H1 (cell line): ENCODE measurements around the gene THSD1. TPM values are rescaled to one million over a fixed set of nuclear protein-coding genes. Genes with fewer than 3 reads are reported as not detected.

Experiments used
- CTCF ChIA-PET: fragments of 300-600 bp; sonication (Branson Sonifier 250); formaldehyde crosslinking; loops from one replicate; lab custom pipeline; 2021; ENCODE audit not compliant: partially characterized antibody; lab: Charles Lee
- POLR2A ChIA-PET: fragments of 300-600 bp; sonication (Branson Sonifier 250); formaldehyde crosslinking; loops from one replicate; lab custom pipeline; 2021; ENCODE audit warnings: inconsistent platforms; ENCODE audit not compliant: partially characterized antibody; lab: Charles Lee
- DNase-seq, 2 experiments: peaks; one replicate each; pipeline versions ENCODE4 v3.0.0 to v3.0.0-alpha.2; 2010 to 2022; ENCODE audit warnings: low spot score in 2 of 2, low read depth in 1 of 2, mixed read lengths in 1 of 2
- FAIRE-seq: peaks from 2 replicates; lab custom pipeline; 2011; peaks lifted over from hg19 to GRCh38; lab: Jason Lieb, UNC
- H2AFZ ChIP-seq: 2 replicates; pipeline ENCODE4 v1.8.1; 2012; ENCODE audit warnings: low read length, inconsistent platforms
- H2AK5ac ChIP-seq: 2 replicates; pipeline ENCODE4 v1.6.1; 2013; ENCODE audit warnings: low read depth, low read length
- H2BK120ac ChIP-seq: replicated peaks from 2 replicates; pipeline ENCODE3; 2013; ENCODE audit warnings: low read depth, low read length, inconsistent platforms
- H2BK12ac ChIP-seq: 2 replicates; pipeline ENCODE4 v1.6.1; 2013; ENCODE audit warnings: low read depth, low read length
- H2BK15ac ChIP-seq: 2 replicates; pipeline ENCODE4 v1.6.1; 2013; ENCODE audit warnings: low read length
- H2BK20ac ChIP-seq: 2 replicates; pipeline ENCODE4 v1.6.1; 2013; ENCODE audit warnings: low read length
- H2BK5ac ChIP-seq: 2 replicates; pipeline ENCODE4 v1.6.1; 2013; ENCODE audit warnings: low read depth, low read length
- H3K14ac ChIP-seq: 2 replicates; pipeline ENCODE4 v1.6.1; 2013; ENCODE audit warnings: inconsistent platforms; ENCODE audit not compliant: insufficient read length
- H3K18ac ChIP-seq: 2 replicates; pipeline ENCODE4 v1.6.1; 2013; ENCODE audit warnings: low read length; ENCODE audit errors: extremely low read depth
- H3K23ac ChIP-seq: 2 replicates; pipeline ENCODE4 v1.6.1; 2013; ENCODE audit warnings: inconsistent platforms; ENCODE audit not compliant: insufficient read length
- H3K23me2 ChIP-seq: 2 replicates; pipeline ENCODE4 v1.6.1; 2013; ENCODE audit warnings: low read depth, low read length
- H3K27ac ChIP-seq: 2 replicates; pipeline ENCODE4 v1.6.1; 2011; ENCODE audit warnings: low read depth, low read length, inconsistent platforms
- H3K27me3 ChIP-seq, 4 experiments: replicated peaks in 1 of 4; 1 replicate in 1 of 4; 2 replicates in 3 of 4; pipeline versions ENCODE4 v1.6.1 to v1.8.1; 2011 to 2013; ENCODE audit warnings: low read length in 3 of 4, mild to moderate bottlenecking in 3 of 4, inconsistent platforms in 2 of 4, mixed read lengths in 2 of 4, moderate library complexity in 1 of 4; ENCODE audit not compliant: control insufficient read depth in 3 of 4, insufficient read depth in 3 of 4; ENCODE audit errors: extremely low read depth in 1 of 4
- H3K36me3 ChIP-seq, 4 experiments: 2 replicates each; pipeline versions ENCODE4 v1.6.1 to v1.8.1; 2011 to 2013; ENCODE audit warnings: mild to moderate bottlenecking in 4 of 4, low read length in 3 of 4, moderate library complexity in 2 of 4, control low read depth in 1 of 4, inconsistent platforms in 1 of 4; ENCODE audit not compliant: insufficient read depth in 4 of 4, control insufficient read depth in 2 of 4
- H3K4ac ChIP-seq: replicated peaks from 2 replicates; pipeline ENCODE3; 2013; ENCODE audit warnings: low read length, low read depth, mixed read lengths, inconsistent platforms; ENCODE audit not compliant: insufficient read length
- H3K4me1 ChIP-seq, 4 experiments: replicated peaks in 1 of 4; 1 replicate in 1 of 4; 2 replicates in 3 of 4; pipeline versions ENCODE4 v1.6.1 to v1.8.1; 2011 to 2013; ENCODE audit warnings: low read length in 3 of 4, inconsistent platforms in 2 of 4, mixed read lengths in 1 of 4; ENCODE audit not compliant: insufficient read depth in 4 of 4, control insufficient read depth in 3 of 4
- H3K4me2 ChIP-seq, 2 experiments: 2 replicates each; pipeline versions ENCODE4 v1.6.1 to v1.8.1; 2011 to 2013; ENCODE audit warnings: low read depth in 2 of 2, low read length in 2 of 2, control low read depth in 1 of 2, inconsistent platforms in 1 of 2, mild to moderate bottlenecking in 1 of 2; ENCODE audit not compliant: insufficient read depth in 1 of 2
- H3K4me3 ChIP-seq, 4 experiments: fragments of 200-600, 300-600 bp in 1 of 4; sonication (generic), shearing (Covaris generic), sonication (Bioruptor Twin) in 1 of 4; 2 replicates each; pipeline versions ENCODE4 v1.5.1 to v1.8.1; 2011 to 2016; ENCODE audit warnings: low read length in 4 of 4, low read depth in 3 of 4, control low read depth in 2 of 4, inconsistent platforms in 2 of 4, mild to moderate bottlenecking in 2 of 4, mixed read lengths in 1 of 4, moderate library complexity in 1 of 4; ENCODE audit not compliant: insufficient read depth in 2 of 4; ENCODE audit errors: extremely low read depth in 1 of 4
- H3K56ac ChIP-seq: replicated peaks from 2 replicates; pipeline ENCODE3; 2013; ENCODE audit warnings: low read depth, mild to moderate bottlenecking, mixed read lengths, low read length, inconsistent platforms; ENCODE audit not compliant: insufficient read length
- H3K79me1 ChIP-seq: 2 replicates; pipeline ENCODE4 v1.6.1; 2013; ENCODE audit warnings: low read depth, low read length, control low read depth
- H3K79me2 ChIP-seq, 2 experiments: 2 replicates each; pipeline versions ENCODE4 v1.6.1 to v1.8.1; 2012 to 2013; ENCODE audit warnings: low read length in 2 of 2, mild to moderate bottlenecking in 2 of 2, inconsistent platforms in 1 of 2; ENCODE audit not compliant: insufficient read depth in 2 of 2, control insufficient read depth in 1 of 2
- H3K9ac ChIP-seq, 4 experiments: replicated peaks in 1 of 4; 1 replicate in 1 of 4; 2 replicates in 3 of 4; pipeline versions ENCODE4 v1.6.1 to v1.8.1; 2011 to 2013; ENCODE audit warnings: low read depth in 3 of 4, low read length in 3 of 4, control low read depth in 2 of 4, mild to moderate bottlenecking in 2 of 4, moderate library complexity in 2 of 4, inconsistent platforms in 1 of 4; ENCODE audit errors: extremely low read depth in 1 of 4
- H3K9me3 ChIP-seq, 2 experiments: 2 replicates each; pipeline versions ENCODE4 v1.6.1 to v1.8.1; 2012 to 2013; ENCODE audit warnings: mild to moderate bottlenecking in 2 of 2, moderate library complexity in 2 of 2, control low read depth in 1 of 2, inconsistent platforms in 1 of 2, low read depth in 1 of 2, low read length in 1 of 2, mixed read lengths in 1 of 2; ENCODE audit not compliant: insufficient read depth in 2 of 2
- H4K20me1 ChIP-seq, 2 experiments: replicated peaks in 1 of 2; 2 replicates each; pipeline versions ENCODE3 to v1.8.1; 2011 to 2013; ENCODE audit warnings: inconsistent platforms in 2 of 2, low read length in 2 of 2, mild to moderate bottlenecking in 1 of 2; ENCODE audit not compliant: insufficient read depth in 2 of 2, control insufficient read depth in 1 of 2
- H4K5ac ChIP-seq: 2 replicates; pipeline ENCODE4 v1.6.1; 2013; ENCODE audit warnings: low read length, low read depth, mixed read lengths, inconsistent platforms; ENCODE audit not compliant: insufficient read length
- H4K8ac ChIP-seq: 2 replicates; pipeline ENCODE4 v1.8.0; 2013; ENCODE audit warnings: mild to moderate bottlenecking, moderate library complexity, low read length, inconsistent platforms; ENCODE audit not compliant: insufficient read depth; ENCODE audit errors: extremely low read depth
- H4K91ac ChIP-seq: replicated peaks from 2 replicates; pipeline ENCODE3; 2013; ENCODE audit warnings: low read length, mixed read lengths, inconsistent platforms; ENCODE audit not compliant: insufficient read length
- BCL11A ChIP-seq, 2 experiments: IDR thresholded peaks; one replicate each; pipeline ENCODE4 v1.6.1; 2011; ENCODE audit warnings: low read depth in 2 of 2, low read length in 2 of 2, mild to moderate bottlenecking in 2 of 2
- CHD1 ChIP-seq: IDR thresholded peaks from 2 replicates; pipeline ENCODE4 v1.6.1; 2012; ENCODE audit warnings: low read depth, low read length, improper control_type of control experiment
- CTBP2 ChIP-seq: IDR thresholded peaks from 2 replicates; pipeline ENCODE4 v1.7.0; 2011; ENCODE audit warnings: borderline replicate concordance, mild to moderate bottlenecking, moderate library complexity, mixed read lengths, low read length; ENCODE audit not compliant: insufficient read depth, insufficient read length
- EGR1 ChIP-seq: IDR thresholded peaks from 2 replicates; pipeline ENCODE4 v1.6.1; 2011; ENCODE audit warnings: low read depth, low read length, borderline replicate concordance
- GABPA ChIP-seq: IDR thresholded peaks from 2 replicates; pipeline ENCODE4 v1.6.1; 2011; ENCODE audit warnings: mild to moderate bottlenecking, low read length, moderate library complexity, borderline replicate concordance; ENCODE audit not compliant: insufficient read depth
- HDAC2 ChIP-seq, 2 experiments: fragments of 300-600 bp in 1 of 2; sonication (generic) in 1 of 2; IDR thresholded peaks; 2 replicates each; pipeline ENCODE4 v1.6.1; 2011 to 2012; ENCODE audit warnings: low read depth in 2 of 2, low read length in 2 of 2, mild to moderate bottlenecking in 2 of 2, moderate library complexity in 2 of 2, borderline replicate concordance in 1 of 2, inconsistent platforms in 1 of 2
- HDAC6 ChIP-seq: IDR thresholded peaks from one replicate; pipeline ENCODE4 v1.7.1; 2012; ENCODE audit warnings: low read depth, mild to moderate bottlenecking, inconsistent platforms, low read length, moderate library complexity
- JUND ChIP-seq: IDR thresholded peaks from 2 replicates; pipeline ENCODE4 v1.6.1; 2011; ENCODE audit warnings: mild to moderate bottlenecking, improper control_type of control experiment, low read length
- MAX ChIP-seq: IDR thresholded peaks from 2 replicates; pipeline ENCODE4 v1.6.1; 2012; ENCODE audit warnings: inconsistent platforms
- NANOG ChIP-seq: IDR thresholded peaks from 2 replicates; pipeline ENCODE4 v1.6.1; 2011; ENCODE audit warnings: low read length, low read depth, mild to moderate bottlenecking, inconsistent platforms; ENCODE audit not compliant: insufficient read depth, poor library complexity, severe bottlenecking
- POLR2A ChIP-seq, 2 experiments: IDR thresholded peaks; 1 replicate in 1 of 2; 2 replicates in 1 of 2; pipeline ENCODE4 v1.6.1; 2011; ENCODE audit warnings: low read depth in 2 of 2, low read length in 2 of 2, mild to moderate bottlenecking in 2 of 2; ENCODE audit errors: control extremely low read depth in 1 of 2
- POLR2AphosphoS5 ChIP-seq: IDR thresholded peaks from 2 replicates; pipeline ENCODE4 v1.6.1; 2011; ENCODE audit warnings: low read depth, low read length
- RFX5 ChIP-seq: IDR thresholded peaks from 2 replicates; pipeline ENCODE4 v1.6.1; 2011; ENCODE audit warnings: low read depth, low read length, improper control_type of control experiment, borderline replicate concordance
- TBP ChIP-seq: IDR thresholded peaks from 2 replicates; pipeline ENCODE4 v1.6.1; 2011; ENCODE audit warnings: low read depth, low read length, improper control_type of control experiment
- TCF12 ChIP-seq: IDR thresholded peaks from 2 replicates; pipeline ENCODE4 v1.6.1; 2011; ENCODE audit warnings: low read depth, mild to moderate bottlenecking, low read length
- WGBS, 2 experiments: shearing (Covaris generic) in 1 of 2; methylation state at CpG; one replicate each; pipeline versions ENCODE4 v1.1.6 to v1.1.7; 2013 to 2015; ENCODE audit warnings: low lambda C conversion rate in 2 of 2, mixed read lengths in 2 of 2, inconsistent platforms in 1 of 2, low coverage in 1 of 2, missing lambda C conversion rate in 1 of 2; ENCODE audit not compliant: insufficient replicate concordance in 2 of 2, insufficient coverage in 1 of 2, insufficient read length in 1 of 2; ENCODE audit errors: extremely low coverage in 1 of 2, missing lambda C conversion rate in 1 of 2; 5-methylcytosine and 5-hydroxymethylcytosine counted together
- polyA plus RNA-seq, 7 experiments: library from polyadenylated mRNA; depleted of rRNA in 3 of 7; stranded (reverse) in 5 of 7; unstranded in 2 of 7; fragments of >200 nt in 5 of 7; fragments of 200-250 nt in 2 of 7; gene quantifications; 1 replicate in 5 of 7; 2 replicates in 1 of 7; 4 replicates in 1 of 7; pipeline versions ENCODE4 v1.2.1 to v1.2.3, GENCODE V29; 2011 to 2013; ENCODE audit warnings: missing spikeins in 2 of 7, mixed read lengths in 2 of 7
- total RNA-seq: library from RNA; stranded (reverse); fragmentation: NEBNext Ultra II Directional; extraction: Animal tissue kit (Norgen Biotek cat#: 25700); gene quantifications from 2 replicates; pipeline ENCODE4 v1.2.1, GENCODE V29; 2021

THSD1 gene
- total and polyA plus RNA-seq, 2 of the 8 experiments (the other 6 are each of a cell fraction or from before 2014, with no cell fraction given): 0.17 to 0.35 TPM

DNA sequence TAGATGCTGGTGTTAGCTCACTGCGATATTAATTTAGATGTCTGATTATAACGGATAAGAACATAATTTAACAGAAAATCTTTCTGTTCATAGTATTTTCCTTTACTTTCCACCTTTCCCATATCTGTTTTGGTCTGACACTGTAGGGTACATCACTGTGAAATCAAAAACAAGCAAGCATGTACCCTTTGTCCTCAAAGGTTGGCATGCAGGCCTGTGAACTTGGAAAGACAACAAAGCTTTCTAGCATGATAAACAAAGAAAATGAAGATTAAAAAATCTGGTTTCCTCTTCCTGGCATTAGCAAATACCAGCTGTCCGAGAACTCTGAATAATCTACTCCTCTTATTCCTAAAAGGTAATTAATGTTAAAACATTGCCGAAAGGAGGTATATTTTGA, 31.6 kb downstream of the THSD1 start:
- H2AFZ ChIP-seq: no peak overlapping the region
- no peak overlapping the region for H2BK15ac ChIP-seq
- no peak overlapping the region for H2BK20ac ChIP-seq
- H3K56ac ChIP-seq: no peak overlapping the region
- no peak for TF ChIP-seq HDAC2 (IDR thresholded peaks at IDR 0.05; ENCODE audit: borderline replicate concordance in 1 of 2, low read depth in 2 of 2, low read length in 2 of 2)
- no peak for TF ChIP-seq BCL11A (IDR thresholded peaks at IDR 0.05; ENCODE audit: low read depth in 2 of 2, low read length in 2 of 2)
- no peak for TF ChIP-seq GABPA
- TF ChIP-seq TBP: no peak
- TF ChIP-seq NANOG: no peak
- TF ChIP-seq POLR2AphosphoS5: no peak
- TF ChIP-seq CTBP2: no peak
- no peak for TF ChIP-seq POLR2A (IDR thresholded peaks at IDR 0.05; ENCODE audit: control extremely low read depth in 1 of 2, low read depth in 2 of 2, low read length in 2 of 2)
- no peak for TF ChIP-seq TCF12
- no peak for TF ChIP-seq RFX5
- TF ChIP-seq EGR1: no peak
- TF ChIP-seq JUND: no peak
- TF ChIP-seq MAX: no peak
- no peak for TF ChIP-seq CHD1
- no peak for TF ChIP-seq HDAC6
- no peak overlapping the region for H3K18ac ChIP-seq
- 94% methylated on average over 4 of the region's 4 CpGs; no CpG with 5 or more reads in 1 of the 2 experiments for WGBS, 2 experiments
- H3K4ac ChIP-seq: no peak overlapping the region
- H2BK5ac ChIP-seq: no peak overlapping the region
- H4K20me1 ChIP-seq: no peaks in the 10 kb centered on the region
- H3K23me2 ChIP-seq: no peaks in the 10 kb centered on the region
- H2AK5ac ChIP-seq: no peak overlapping the region
- no peak overlapping the region for H2BK12ac ChIP-seq
- POLR2A ChIA-PET: no interaction called here
- no peak for FAIRE-seq
- CTCF ChIA-PET: interaction anchor here (1.4 kb wide), 1 partner anchor 25 kb away, joined by 3 read pairs; no protein-coding TSS in a partner anchor
- no peak overlapping the region for H4K5ac ChIP-seq
- H3K79me1 ChIP-seq: no peaks in the 10 kb centered on the region
- no peak overlapping the region for H3K9ac ChIP-seq
- H3K4me3 ChIP-seq: no peak overlapping the region
- no peak overlapping the region for H3K27ac ChIP-seq
- H3K36me3 ChIP-seq: no peaks in the 10 kb centered on the region
- H3K4me1 ChIP-seq: peaks cover 0 to 3% (median 0%) of the 10 kb centered on the region in 4 experiments; a peak in 1 of 7 replicates
- no peak overlapping the region for H4K8ac ChIP-seq
- no peak overlapping the region for H3K14ac ChIP-seq
- no peak overlapping the region for H4K91ac ChIP-seq
- H2BK120ac ChIP-seq: no peak overlapping the region
- no peaks in the 10 kb centered on the region for H3K79me2 ChIP-seq
- H3K4me2 ChIP-seq: no peak overlapping the region
- H3K27me3 ChIP-seq: no peaks in the 10 kb centered on the region
- H3K23ac ChIP-seq: no peak overlapping the region
- no peaks in the 10 kb centered on the region for H3K9me3 ChIP-seq
- DNase-seq: no peak
